Mesenchymal stem cell (in vitro differentiated cells and primary cell): Measurements from ENCODE around the gene IRS1.

Experiments used
- DNase-seq: peaks from one replicate; pipeline ENCODE4 v3.0.0-alpha.2; 2013
- H2AFZ ChIP-seq: one replicate; pipeline ENCODE4 v1.6.1; 2013; ENCODE audit warnings: low read depth, mild to moderate bottlenecking, control low read depth, inconsistent platforms, low read length, moderate library complexity
- H2AK5ac ChIP-seq: 2 replicates; pipeline ENCODE4 v1.6.1; 2013; ENCODE audit warnings: low read length, moderate library complexity, mild to moderate bottlenecking, inconsistent platforms; ENCODE audit not compliant: severe bottlenecking
- H2BK120ac ChIP-seq: one replicate; pipeline ENCODE4 v1.6.1; 2013; ENCODE audit warnings: low read depth, mild to moderate bottlenecking, inconsistent platforms, low read length, moderate library complexity
- H2BK12ac ChIP-seq, 2 experiments: one replicate each; pipeline ENCODE4 v1.6.1; 2013; ENCODE audit warnings: inconsistent platforms in 2 of 2, low read length in 2 of 2, mild to moderate bottlenecking in 2 of 2, moderate library complexity in 2 of 2, control low read depth in 1 of 2
- H2BK15ac ChIP-seq: one replicate; pipeline ENCODE4 v1.6.1; 2013; ENCODE audit warnings: mild to moderate bottlenecking, low read depth, inconsistent platforms; ENCODE audit not compliant: poor library complexity, severe bottlenecking
- H2BK5ac ChIP-seq: 2 replicates; pipeline ENCODE4 v1.6.1; 2013; ENCODE audit warnings: low read depth, mild to moderate bottlenecking, low read length, control low read depth, inconsistent platforms; ENCODE audit not compliant: poor library complexity, severe bottlenecking
- H3K14ac ChIP-seq, 2 experiments: one replicate each; pipeline ENCODE4 v1.6.1; 2013; ENCODE audit warnings: inconsistent platforms in 2 of 2, low read length in 2 of 2, control low read depth in 1 of 2, mild to moderate bottlenecking in 1 of 2, moderate library complexity in 1 of 2
- H3K18ac ChIP-seq, 2 experiments: one replicate each; pipeline ENCODE4 v1.6.1; 2013; ENCODE audit warnings: inconsistent platforms in 2 of 2, low read length in 2 of 2, control low read depth in 1 of 2, low read depth in 1 of 2, mild to moderate bottlenecking in 1 of 2
- H3K23ac ChIP-seq, 2 experiments: one replicate each; pipeline ENCODE4 v1.6.1; 2013; ENCODE audit warnings: inconsistent platforms in 2 of 2, low read length in 2 of 2, mild to moderate bottlenecking in 2 of 2, moderate library complexity in 2 of 2, control low read depth in 1 of 2
- H3K27ac ChIP-seq: 2 replicates; pipeline ENCODE4 v1.5.1; 2013; ENCODE audit warnings: mild to moderate bottlenecking, moderate library complexity, low read length, control low read depth, inconsistent platforms; ENCODE audit not compliant: poor library complexity, severe bottlenecking
- H3K27me3 ChIP-seq, 2 experiments: 2 replicates each; pipeline versions ENCODE4 v1.6.1 to v1.7.0; 2013; ENCODE audit warnings: low read length in 2 of 2, mild to moderate bottlenecking in 2 of 2, moderate library complexity in 2 of 2, control low read depth in 1 of 2, inconsistent platforms in 1 of 2; ENCODE audit not compliant: control insufficient read depth in 1 of 2, insufficient read depth in 1 of 2
- H3K36me3 ChIP-seq, 2 experiments: 2 replicates each; pipeline versions ENCODE4 v1.6.1 to v1.7.0; 2013; ENCODE audit warnings: low read length in 2 of 2, control low read depth in 1 of 2, inconsistent platforms in 1 of 2, low read depth in 1 of 2, mild to moderate bottlenecking in 1 of 2; ENCODE audit not compliant: insufficient read depth in 2 of 2, control insufficient read depth in 1 of 2
- H3K4ac ChIP-seq, 2 experiments: one replicate each; pipeline ENCODE4 v1.6.1; 2013; ENCODE audit warnings: inconsistent platforms in 2 of 2, low read length in 2 of 2, mild to moderate bottlenecking in 2 of 2, moderate library complexity in 2 of 2, control low read depth in 1 of 2, low read depth in 1 of 2
- H3K4me1 ChIP-seq: 2 replicates; pipeline ENCODE4 v1.6.1; 2013; ENCODE audit warnings: low read depth, low read length, control low read depth; ENCODE audit not compliant: control insufficient read depth, insufficient read depth
- H3K4me2 ChIP-seq: 2 replicates; pipeline ENCODE4 v1.6.1; 2013; ENCODE audit warnings: low read length, mild to moderate bottlenecking, inconsistent platforms; ENCODE audit not compliant: poor library complexity, severe bottlenecking
- H3K4me3 ChIP-seq, 2 experiments: 2 replicates each; pipeline versions ENCODE4 v1.5.1 to v1.7.0; 2013; ENCODE audit warnings: low read length in 2 of 2, mild to moderate bottlenecking in 2 of 2, control low read depth in 1 of 2, low read depth in 1 of 2; ENCODE audit not compliant: insufficient read depth in 1 of 2
- H3K79me1 ChIP-seq: replicated peaks from 2 replicates; pipeline ENCODE4 v1.6.1; 2013; ENCODE audit warnings: mild to moderate bottlenecking, control low read depth, low read length, inconsistent platforms; ENCODE audit not compliant: poor library complexity, severe bottlenecking
- H3K9ac ChIP-seq: 2 replicates; pipeline ENCODE4 v1.7.0; 2013; ENCODE audit warnings: mild to moderate bottlenecking, low read length, moderate library complexity
- H3K9me3 ChIP-seq: 2 replicates; pipeline ENCODE4 v1.7.0; 2013; ENCODE audit warnings: mild to moderate bottlenecking, low read length; ENCODE audit not compliant: control insufficient read depth
- H4K8ac ChIP-seq: one replicate; pipeline ENCODE4 v1.6.1; 2013; ENCODE audit warnings: inconsistent platforms, mild to moderate bottlenecking, low read length, moderate library complexity
- H4K91ac ChIP-seq: one replicate; pipeline ENCODE4 v1.6.1; 2013; ENCODE audit warnings: mild to moderate bottlenecking, low read length, inconsistent platforms
- WGBS: methylation state at CpG from one replicate; pipeline ENCODE4 v1.1.7; 2013; ENCODE audit warnings: mixed read lengths; 5-methylcytosine and 5-hydroxymethylcytosine counted together

IRS1 gene

GRCh38 chr2:226703514-226703913 lies 96.1 kb downstream of the IRS1 start:
- no CpG with 5 or more reads among the region's 3 CpGs for WGBS

GRCh38 chr2:226702376-226702775 lies 97.2 kb downstream of the IRS1 start:
- Histone ChIP-seq H2BK5ac (no peak overlapping the region), H2AK5ac (no peak overlapping the region), H4K8ac (no peak overlapping the region)

More at GRCh38 chr2:226703514-226703913, 96.1 kb downstream of the IRS1 start:
- H2BK5ac ChIP-seq, result no peak overlapping the region
- H3K4ac ChIP-seq, result no peak overlapping the region
- H3K9ac ChIP-seq, result no peak overlapping the region
- no peak overlapping the region for H4K91ac ChIP-seq
- H2AK5ac ChIP-seq, result no peak overlapping the region
- H3K23ac ChIP-seq, result no peak overlapping the region
- H3K79me1 ChIP-seq, result no peaks in the 10 kb centered on the region
- no peak overlapping the region for H2BK15ac ChIP-seq
- no peaks in the 10 kb centered on the region for H3K27me3 ChIP-seq
- no peak overlapping the region for H3K18ac ChIP-seq
- H2BK12ac ChIP-seq, result no peak overlapping the region
- H3K27ac ChIP-seq, result no peak overlapping the region
- no peak overlapping the region for H4K8ac ChIP-seq
- H3K9me3 ChIP-seq, result no peaks in the 10 kb centered on the region
- no peak overlapping the region for H3K4me2 ChIP-seq
- no peak overlapping the region for H3K4me3 ChIP-seq
- H2BK120ac ChIP-seq, result no peak overlapping the region
- peaks cover 2% of the 10 kb centered on the region for H3K4me1 ChIP-seq
- no peak overlapping the region for H2AFZ ChIP-seq
- no peaks in the 10 kb centered on the region for H3K36me3 ChIP-seq
- peak; percentile 39 for DNase-seq
- H3K14ac ChIP-seq, result no peak overlapping the region

GRCh38 chr2:226701052-226701451 lies 98.6 kb downstream of the IRS1 start:
- H3K79me1 ChIP-seq, result no peaks in the 10 kb centered on the region
- H2BK12ac ChIP-seq, result no peak overlapping the region
- H3K4ac ChIP-seq, result no peak overlapping the region
- H3K14ac ChIP-seq, result no peak overlapping the region
- no peak overlapping the region for H2BK15ac ChIP-seq
- H3K36me3 ChIP-seq, result no peaks in the 10 kb centered on the region
- H4K91ac ChIP-seq, result no peak overlapping the region
- H2BK5ac ChIP-seq, result no peak overlapping the region
- no peak overlapping the region for H3K23ac ChIP-seq
- H3K4me3 ChIP-seq, result no peak overlapping the region
- H2BK120ac ChIP-seq, result no peak overlapping the region
- H3K18ac ChIP-seq, result no peak overlapping the region
- no peaks in the 10 kb centered on the region for H3K27me3 ChIP-seq
- H3K9me3 ChIP-seq, result no peaks in the 10 kb centered on the region
- H3K4me1 ChIP-seq, result peaks cover 2% of the 10 kb centered on the region
- no peak overlapping the region for H3K9ac ChIP-seq
- H2AFZ ChIP-seq, result no peak overlapping the region
- peak; percentile 95 for DNase-seq
- H2AK5ac ChIP-seq, result no peak overlapping the region
- no peak overlapping the region for H3K27ac ChIP-seq
- no peak overlapping the region for H4K8ac ChIP-seq
- 16% methylated on average over 1 of the region's 1 CpG for WGBS
- H3K4me2 ChIP-seq, result no peak overlapping the region

More at GRCh38 chr2:226702376-226702775, 97.2 kb downstream of the IRS1 start:
- H3K23ac ChIP-seq, result no peak overlapping the region
- no peak overlapping the region for H3K18ac ChIP-seq
- no peak overlapping the region for H3K4me3 ChIP-seq
- H3K27ac ChIP-seq, result no peak overlapping the region
- no peaks in the 10 kb centered on the region for H3K27me3 ChIP-seq
- H2BK120ac ChIP-seq, result no peak overlapping the region
- H2AFZ ChIP-seq, result no peak overlapping the region
- H3K9me3 ChIP-seq, result no peaks in the 10 kb centered on the region
- no peak overlapping the region for H3K9ac ChIP-seq
- no peaks in the 10 kb centered on the region for H3K36me3 ChIP-seq
- H3K4me2 ChIP-seq, result no peak overlapping the region
- peaks cover 2% of the 10 kb centered on the region for H3K4me1 ChIP-seq
- H2BK12ac ChIP-seq, result no peak overlapping the region
- no peak overlapping the region for H2BK15ac ChIP-seq
- H3K4ac ChIP-seq, result no peak overlapping the region
- no peak overlapping the region for H4K91ac ChIP-seq
- WGBS, result 68% methylated on average over 5 of the region's 7 CpGs
- no peak overlapping the region for H3K14ac ChIP-seq
- no peak for DNase-seq
- H3K79me1 ChIP-seq, result no peaks in the 10 kb centered on the region

- peak; percentile 63 for DNase-seq
- WGBS, result 77% methylated on average over 2 of the region's 2 CpGs
- no peak overlapping the region for H3K23ac ChIP-seq
- H3K4ac ChIP-seq, result no peak overlapping the region
- H3K27ac ChIP-seq, result no peak overlapping the region
- H4K91ac ChIP-seq, result peak overlapping the region; percentile 43
- H2BK120ac ChIP-seq, result no peak overlapping the region
- H2AFZ ChIP-seq, result no peak overlapping the region
- no peaks in the 10 kb centered on the region for H3K36me3 ChIP-seq
- H3K4me2 ChIP-seq, result no peak overlapping the region
- peak overlapping the region; percentile 35 to 52 for H3K18ac ChIP-seq
- H3K79me1 ChIP-seq, result no peaks in the 10 kb centered on the region
- no peak overlapping the region for H2AK5ac ChIP-seq
- H3K4me3 ChIP-seq, result no peak overlapping the region
- peak overlapping the region; percentile 38 for H4K8ac ChIP-seq
- H2BK12ac ChIP-seq, result peak overlapping the region in 1 of 2 experiments; percentile 29
- H2BK15ac ChIP-seq, result peak overlapping the region; percentile 19
- H3K9me3 ChIP-seq, result no peaks in the 10 kb centered on the region
- no peak overlapping the region for H3K9ac ChIP-seq
- H3K14ac ChIP-seq, result no peak overlapping the region
- H3K4me1 ChIP-seq, result peaks cover 2% of the 10 kb centered on the region
- H2BK5ac ChIP-seq, result no peak overlapping the region
- no peaks in the 10 kb centered on the region for H3K27me3 ChIP-seq
Measured at GRCh38 chr2:226699321-226699720, 100.3 kb downstream of the IRS1 start.
